H54 (cell line): ENCODE results near the gene GJE1.

Experiments used
- DNase-seq: peaks from one replicate; pipeline ENCODE4 v3.0.0; 2011; ENCODE audit warnings: low spot score, mixed read lengths; ENCODE audit not compliant: insufficient read length
- FAIRE-seq: peaks from 3 replicates; lab custom pipeline; 2011; peaks lifted over from hg19 to GRCh38; lab: Jason Lieb, UNC
- POLR2A ChIP-seq: IDR thresholded peaks from 2 replicates; pipeline ENCODE4 v1.6.1; 2011; ENCODE audit warnings: low read depth, mild to moderate bottlenecking, low read length

The GJE1 gene

GRCh38 chr6:142182004-142182403, 49.3 kb downstream of the GJE1 start:
- TF ChIP-seq POLR2A = no peak
- FAIRE-seq (no peak), DNase-seq (no peak)

- FAIRE-seq (no peak), DNase-seq (no peak)
- TF ChIP-seq POLR2A = no peak
Observed at GRCh38 chr6:142183351-142183750, 50.6 kb downstream of the GJE1 start.

GRCh38 chr6:142184307-142184706, 51.6 kb downstream of the GJE1 start:
- no peak for FAIRE-seq
- no peak for TF ChIP-seq POLR2A
- DNase-seq = no peak
